HEK293 (cell line): ENCODE data around the gene NCOR2.
A peak's percentile ranks its signal among the peaks of the same experiment; 100 is the strongest.

ENCODE experiments used
- CTCF ChIA-PET: fragments of 350-600 bp; formaldehyde crosslinking; extraction: SDS; loops from one replicate; lab custom pipeline; 2021; ENCODE audit warnings: antibody characterized with exemption; lab: Yijun Ruan, JAX
- POLR2A ChIA-PET: fragments of 300-600 bp; formaldehyde crosslinking; extraction: SDS; loops from one replicate; lab custom pipeline; 2020; ENCODE audit warnings: antibody characterized with exemption, inconsistent platforms; lab: Yijun Ruan, JAX
- H3K27ac ChIP-seq: fragments of 200-500 bp; sonication (Bioruptor generic); 2 replicates; pipeline ENCODE4 v1.5.1; 2014; ENCODE audit warnings: low read depth, low read length, control low read depth, inconsistent platforms; ENCODE audit errors: extremely low read depth
- H3K36me3 ChIP-seq, 2 experiments: fragments of 200-500 bp in 1 of 2; sonication (Bioruptor generic) in 1 of 2; 1 replicate in 1 of 2; 2 replicates in 1 of 2; pipeline ENCODE4 v1.5.1; 2014 to 2017; ENCODE audit warnings: inconsistent platforms in 2 of 2, low read length in 2 of 2; ENCODE audit not compliant: control insufficient read depth in 2 of 2, insufficient read depth in 1 of 2
- H3K4me1 ChIP-seq: fragments of 200-500 bp; sonication (Bioruptor generic); 2 replicates; pipeline ENCODE4 v1.5.1; 2014; ENCODE audit warnings: mild to moderate bottlenecking, low read length, inconsistent platforms; ENCODE audit not compliant: control insufficient read depth, insufficient read depth
- H3K4me3 ChIP-seq: 2 replicates; pipeline ENCODE4 v1.5.1; 2011; ENCODE audit warnings: low read depth, mild to moderate bottlenecking, control low read depth, low read length, moderate library complexity
- H3K9me3 ChIP-seq: fragments of 200-500 bp; sonication (Bioruptor generic); 2 replicates; pipeline ENCODE4 v1.5.1; 2014; ENCODE audit warnings: low read depth, low read length, inconsistent platforms; ENCODE audit not compliant: control insufficient read depth, insufficient read depth
- GLI4 ChIP-seq: fragments of 450-650 bp; formaldehyde crosslinking; IDR thresholded peaks from 2 replicates; pipeline ENCODE4 v1.5.1; 2016; ENCODE audit warnings: missing biosample characterization, missing genetic modification characterization
- GLIS1 ChIP-seq: fragments of 450-650 bp; formaldehyde crosslinking; IDR thresholded peaks from 2 replicates; pipeline ENCODE4 v1.5.1; 2016; ENCODE audit warnings: missing biosample characterization, missing genetic modification characterization
- OSR2 ChIP-seq: fragments of 450-650 bp; formaldehyde crosslinking; IDR thresholded peaks from 2 replicates; pipeline ENCODE4 v1.5.1; 2016; ENCODE audit warnings: missing biosample characterization, missing genetic modification characterization
- SALL2 ChIP-seq: fragments of 450-650 bp; formaldehyde crosslinking; IDR thresholded peaks from 2 replicates; pipeline ENCODE4 v1.5.0; 2017; ENCODE audit warnings: missing biosample characterization, mild to moderate bottlenecking, missing genetic modification characterization, borderline replicate concordance
- ZBTB49 ChIP-seq: fragments of 450-650 bp; formaldehyde crosslinking; IDR thresholded peaks from 2 replicates; pipeline ENCODE4 v1.5.1; 2016; ENCODE audit warnings: missing biosample characterization, missing genetic modification characterization, low read depth
- ZIC2 ChIP-seq: fragments of 450-650 bp; formaldehyde crosslinking; IDR thresholded peaks from 2 replicates; pipeline ENCODE4 v1.5.1; 2016; ENCODE audit warnings: missing biosample characterization, missing genetic modification characterization
- ZNF148 ChIP-seq: fragments of 450-650 bp; formaldehyde crosslinking; IDR thresholded peaks from 2 replicates; pipeline ENCODE4 v1.5.0; 2017; ENCODE audit warnings: missing biosample characterization, missing genetic modification characterization, borderline replicate concordance
- ZNF184 ChIP-seq: fragments of 450-650 bp; IDR thresholded peaks from 2 replicates; pipeline ENCODE4 v1.5.1; 2018; ENCODE audit warnings: missing biosample characterization, mild to moderate bottlenecking, missing genetic modification characterization
- ZNF24 ChIP-seq: fragments of 450-650 bp; formaldehyde crosslinking; IDR thresholded peaks from 2 replicates; pipeline ENCODE4 v1.5.1; 2016; ENCODE audit warnings: missing biosample characterization, missing genetic modification characterization
- ZNF555 ChIP-seq: fragments of 450-650 bp; formaldehyde crosslinking; conservative IDR thresholded peaks from 2 replicates; pipeline ENCODE4 v1.5.1; 2017; ENCODE audit warnings: missing biosample characterization, mild to moderate bottlenecking, missing genetic modification characterization, inconsistent platforms
- ZNF692 ChIP-seq: fragments of 450-650 bp; formaldehyde crosslinking; IDR thresholded peaks from 2 replicates; pipeline ENCODE4 v1.5.1; 2016; ENCODE audit warnings: missing biosample characterization, missing genetic modification characterization

Gene NCOR2

GRCh38 chr12:124601706-124602105 is 34.3 kb upstream of the NCOR2 start:
- no peaks in the 10 kb centered on the region for H3K4me1 ChIP-seq
- no peak overlapping the region for H3K4me3 ChIP-seq
- POLR2A ChIA-PET = interaction anchor here (0.7 kb wide), 1 partner anchor 11 kb away, joined by 8 read pairs; no protein-coding TSS in a partner anchor
- CTCF ChIA-PET = no interaction called here
- H3K27ac ChIP-seq = no peak overlapping the region
- H3K9me3 ChIP-seq = no peaks in the 10 kb centered on the region
- H3K36me3 ChIP-seq = no peaks in the 10 kb centered on the region
- TF ChIP-seq ZNF692 (tag by site-specific recombination) (0 out of 2 replicates have a peak, but pooled peaks have one; percentile 17), ZNF148 (tag by site-specific recombination) (no peak), ZBTB49 (tag by site-specific recombination) (no peak)

- CTCF ChIA-PET = interaction anchor here (0.6 kb wide), 1 partner anchor 119 kb away, joined by 3 read pairs; no protein-coding TSS in a partner anchor
- TF ChIP-seq ZNF555 (tag by site-specific recombination) (no peak), ZNF184 (tag by site-specific recombination) (peak; percentile 98), GLIS1 (tag by site-specific recombination) (peak; percentile 74), ZIC2 (tag by site-specific recombination) (peak; percentile 43)
- Histone ChIP-seq H3K4me3 (no peak overlapping the region), H3K27ac (no peak overlapping the region), H3K36me3 (no peaks in the 10 kb centered on the region), H3K4me1 (no peaks in the 10 kb centered on the region), H3K9me3 (no peaks in the 10 kb centered on the region)
- POLR2A ChIA-PET = no interaction called here
These were observed 31.9 kb upstream of the NCOR2 start for GRCh38 chr12:124599074-124599999.

GRCh38 chr12:124597041-124597440 is 29.6 kb upstream of the NCOR2 start:
- ChIA-PET POLR2A (no interaction called here), CTCF (no interaction called here)
- Histone ChIP-seq H3K36me3 (no peaks in the 10 kb centered on the region), H3K27ac (no peak overlapping the region), H3K9me3 (no peaks in the 10 kb centered on the region), H3K4me3 (no peak overlapping the region), H3K4me1 (no peaks in the 10 kb centered on the region)
- no peak for TF ChIP-seq ZNF24
- no peak for TF ChIP-seq SALL2 (tag by site-specific recombination)
- TF ChIP-seq GLI4 (tag by site-specific recombination) = no peak
- TF ChIP-seq OSR2 (tag by site-specific recombination) = no peak
